Ramos (cell line): ENCODE measurements around the gene SACM1L.
"Not testable (repeated sequence)": the region's sequence is repeated elsewhere in the genome, so short reads cannot be mapped to it uniquely, and the experiment has no call there.

Source experiments
- in situ Hi-C: fragments of 300-500 bp; cut with MboI; formaldehyde crosslinking; loops from one replicate; pipeline ENCODE4 v1.14.3; 2022; ENCODE audit warnings: low sequenced_read_pairs; ENCODE audit not compliant: unreplicated experiment

The SACM1L gene

GRCh38 chr3:45736707-45737106 lies 47.5 kb downstream of the SACM1L start:
- in situ Hi-C loops: no loop called here

- in situ Hi-C loops: no loop called here
These were observed 48.0 kb downstream of the SACM1L start for GRCh38 chr3:45737234-45737633.

- in situ Hi-C loops: no loop called here
These were observed 50.8 kb downstream of the SACM1L start for GRCh38 chr3:45739991-45740390.

GRCh38 chr3:45741247-45741646 lies 52.1 kb downstream of the SACM1L start:
- in situ Hi-C loops: no loop called here

- in situ Hi-C loops: no loop called here
These were observed 52.7 kb downstream of the SACM1L start for GRCh38 chr3:45741742-45742460.

- in situ Hi-C loops: no loop called here
These were observed 53.4 kb downstream of the SACM1L start for GRCh38 chr3:45742461-45743089.

- in situ Hi-C loops: no loop called here
These were observed 57.1 kb downstream of the SACM1L start for GRCh38 chr3:45746165-45746776.

GRCh38 chr3:45746777-45747622 lies 57.8 kb downstream of the SACM1L start:
- in situ Hi-C loops: no loop called here

- in situ Hi-C loops: no loop called here
These were observed 58.9 kb downstream of the SACM1L start for GRCh38 chr3:45748068-45748467.

GRCh38 chr3:45749036-45749600 lies 59.9 kb downstream of the SACM1L start:
- in situ Hi-C loops: not testable (repeated sequence)

- in situ Hi-C loops: loop anchor here (5.0 to 10.0 kb wide), 2 partner anchors 177 to 315 kb away; no protein-coding TSS in a partner anchor
These were observed 60.7 kb downstream of the SACM1L start for GRCh38 chr3:45749880-45750279.

- in situ Hi-C loops: loop anchor here (5.0 to 10.0 kb wide), 2 partner anchors 176 to 313 kb away; no protein-coding TSS in a partner anchor
These were observed 62.5 kb downstream of the SACM1L start for GRCh38 chr3:45751537-45752242.

- in situ Hi-C loops: loop anchor here (5.0 to 10.0 kb wide), 2 partner anchors 174 to 312 kb away; no protein-coding TSS in a partner anchor
These were observed 63.9 kb downstream of the SACM1L start for GRCh38 chr3:45753095-45753494.

- in situ Hi-C loops: loop anchor here (5.0 to 10.0 kb wide), 2 partner anchors 173 to 310 kb away; no protein-coding TSS in a partner anchor
These were observed 65.3 kb downstream of the SACM1L start for GRCh38 chr3:45754461-45754860.

GRCh38 chr3:45756055-45756454 lies 66.9 kb downstream of the SACM1L start:
- in situ Hi-C loops: loop anchor here (10.0 kb wide), 1 partner anchor 309 kb away; no protein-coding TSS in a partner anchor

GRCh38 chr3:45757141-45757540 lies 67.9 kb downstream of the SACM1L start:
- in situ Hi-C loops: loop anchor here (10.0 kb wide), 1 partner anchor 308 kb away; no protein-coding TSS in a partner anchor

- in situ Hi-C loops: loop anchor here (10.0 kb wide), 1 partner anchor 306 kb away; no protein-coding TSS in a partner anchor
These were observed 69.7 kb downstream of the SACM1L start for GRCh38 chr3:45758871-45759270.

GRCh38 chr3:45759851-45760250 lies 70.7 kb downstream of the SACM1L start:
- in situ Hi-C loops: loop anchor here (10.0 kb wide), 1 partner anchor 305 kb away; no protein-coding TSS in a partner anchor
